ENCODE measurements around the gene CIRBP.
A peak's percentile ranks its signal among the peaks of the same experiment; 100 is the strongest.

Gene CIRBP

GRCh38 chr19:1230783-1231489 lies 38.2 kb upstream of the CIRBP start:
- no peak for FAIRE-seq

DNA sequence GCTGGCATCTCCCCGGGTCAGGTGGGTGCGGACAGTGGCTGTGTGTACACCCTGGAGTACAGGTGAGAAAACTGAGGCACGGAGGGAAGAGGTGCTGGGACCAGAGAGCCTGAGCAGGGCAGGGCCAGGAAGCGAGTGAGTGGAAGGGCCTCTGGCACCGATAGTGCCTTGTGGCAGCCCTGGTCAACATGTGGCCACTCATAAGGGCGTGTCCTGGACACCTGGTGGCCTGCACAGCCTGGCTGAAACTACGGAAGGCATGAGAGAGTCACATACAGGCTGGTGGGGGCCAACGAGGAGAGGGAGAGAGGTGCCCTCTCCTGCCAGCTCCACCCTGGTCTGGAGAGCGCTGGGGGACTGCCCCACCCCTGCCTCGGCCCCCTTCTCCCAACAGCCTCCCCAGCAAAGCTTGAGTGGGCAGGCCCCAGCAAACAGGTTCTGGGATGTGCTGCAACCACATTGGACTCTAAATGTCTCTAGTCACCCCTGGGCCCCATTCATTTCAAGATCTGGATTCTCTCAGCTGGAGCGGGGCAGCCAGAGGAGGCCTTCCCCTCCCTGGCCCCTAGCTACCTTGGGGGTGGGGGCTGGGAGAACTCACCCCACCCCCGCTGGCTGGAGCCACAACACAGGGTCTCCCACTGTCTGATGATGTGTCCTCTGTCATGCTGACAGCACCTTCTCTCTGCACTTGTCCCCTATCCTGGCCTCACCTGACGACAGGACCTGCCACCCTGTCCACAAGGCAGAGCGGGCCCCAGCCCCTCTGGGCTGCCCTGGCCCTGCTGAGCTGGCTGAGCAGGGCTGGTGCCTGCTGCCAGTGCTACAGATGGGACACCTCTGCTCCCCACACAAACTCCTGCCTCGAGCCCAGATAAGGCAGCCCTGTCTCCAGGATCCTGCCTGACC lies 37.1 kb upstream of the CIRBP start:
- FAIRE-seq, result no peak

DNA sequence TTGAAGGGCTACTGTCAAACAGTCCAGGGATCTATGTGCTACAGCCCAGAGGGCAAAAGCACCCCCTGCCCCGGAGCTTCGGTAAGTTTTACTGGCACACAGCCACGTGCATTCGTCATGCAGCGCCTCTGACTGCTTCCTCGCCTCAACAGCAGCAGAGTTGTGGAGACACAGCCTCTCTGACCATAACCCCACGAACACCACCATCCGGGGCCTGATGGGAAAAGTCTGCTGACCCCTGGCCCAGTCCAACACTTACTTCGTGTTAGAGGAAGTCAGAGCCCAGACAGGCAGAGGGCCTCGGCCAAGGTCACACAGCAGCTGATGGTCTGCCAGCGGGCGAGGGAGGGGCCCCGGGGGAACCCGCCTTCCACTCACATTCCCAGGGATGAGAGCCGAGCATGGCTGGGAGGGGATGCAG lies 36.5 kb upstream of the CIRBP start:
- no peak for FAIRE-seq

DNA sequence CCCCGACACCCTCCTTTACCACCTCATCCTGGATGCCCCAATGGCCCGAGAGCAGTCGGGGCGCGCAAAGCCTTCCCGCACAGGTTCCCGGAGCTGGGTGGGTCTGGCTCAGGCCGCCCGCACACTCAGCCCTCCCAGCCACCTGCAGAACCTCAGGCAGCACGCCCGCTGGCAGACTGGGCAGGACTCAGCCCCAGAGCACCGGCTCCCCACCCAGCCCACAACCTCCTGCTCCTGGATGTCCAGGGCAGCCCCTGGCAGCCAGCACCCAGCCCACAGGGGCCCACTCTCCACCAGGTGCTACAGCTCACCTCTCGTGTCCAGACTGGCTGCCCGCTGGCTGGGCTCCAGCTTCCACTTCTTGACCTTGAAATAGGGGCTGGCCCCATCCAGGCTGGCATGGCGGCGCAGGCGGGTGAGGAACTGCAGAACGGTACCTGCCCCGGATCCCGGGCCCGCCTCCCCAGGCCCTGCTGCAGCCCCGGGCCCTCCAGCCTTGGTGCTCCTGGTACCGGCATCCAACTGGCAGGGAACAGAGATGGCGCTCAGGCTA lies 35.9 kb upstream of the CIRBP start:
- no peak for FAIRE-seq

- no peak for FAIRE-seq
These were observed 34.8 kb upstream of the CIRBP start for GRCh38 chr19:1234051-1234954.

DNA sequence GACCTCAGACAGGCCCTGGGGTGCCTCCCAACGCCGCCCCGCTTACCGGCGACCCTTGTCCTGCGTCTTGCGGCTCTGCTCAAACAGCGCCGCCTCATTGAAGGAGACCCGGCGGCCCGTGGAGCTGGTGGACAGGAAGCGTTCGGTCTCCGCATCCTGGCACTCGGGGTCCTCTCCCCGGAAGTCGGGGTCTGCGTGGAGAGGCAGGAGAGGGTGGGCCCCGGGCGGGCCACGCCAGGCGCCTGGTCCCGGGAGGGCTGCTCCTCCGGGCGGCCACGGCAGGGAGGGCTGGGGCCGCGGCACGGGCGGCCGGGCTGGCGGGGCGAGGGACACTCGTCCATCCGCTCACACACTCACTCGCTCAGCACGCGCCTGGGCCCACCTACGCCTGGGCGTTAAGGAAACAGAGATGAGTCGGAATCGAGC lies 34.2 kb upstream of the CIRBP start:
- no peak for FAIRE-seq

DNA sequence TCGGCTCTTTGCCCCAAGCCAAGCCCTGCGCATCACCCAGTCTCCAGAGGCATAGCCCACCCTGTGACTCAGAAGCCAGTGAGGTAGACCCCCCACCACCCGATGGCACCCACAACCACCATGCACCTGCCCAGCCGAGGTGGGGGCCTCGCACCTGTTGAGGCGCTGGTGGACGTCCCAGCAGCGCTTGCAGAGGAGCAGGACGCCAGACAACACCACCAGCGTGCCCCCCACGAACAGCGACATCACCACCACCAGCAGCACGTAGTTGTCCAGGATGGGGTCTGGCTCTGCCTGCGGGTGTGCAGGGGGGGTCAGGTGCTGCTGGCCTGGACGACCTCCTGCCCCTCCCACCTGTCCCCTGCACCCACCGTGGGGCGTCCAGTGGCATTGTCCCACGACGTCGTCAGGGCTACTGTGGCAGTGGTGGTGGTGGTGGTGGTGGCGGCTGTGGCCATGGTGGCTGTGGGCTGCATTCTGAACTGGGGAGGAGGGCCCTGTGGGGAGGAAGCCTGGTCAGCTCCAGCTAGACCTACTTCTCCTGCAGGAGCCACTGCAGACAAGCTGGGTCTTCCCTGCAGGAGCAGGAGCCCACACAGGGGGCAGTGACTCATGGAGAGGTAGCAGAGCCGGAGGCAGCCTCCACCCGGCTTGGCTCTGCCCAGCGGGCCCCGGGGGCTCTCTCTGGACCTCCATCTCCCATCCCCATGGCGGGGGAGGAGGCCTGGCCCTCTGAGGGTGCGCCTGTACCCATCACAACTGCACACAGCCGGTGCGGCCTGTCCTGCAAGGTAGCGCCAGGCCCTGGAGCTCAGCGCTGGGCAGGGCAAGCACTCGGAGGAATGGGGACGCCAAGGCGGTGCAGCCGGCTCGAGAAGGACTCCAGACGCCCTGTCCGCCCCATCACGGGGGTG lies 33.2 kb upstream of the CIRBP start:
- FAIRE-seq, result no peak

GRCh38 chr19:1236576-1236975 lies 32.6 kb upstream of the CIRBP start:
- no peak for FAIRE-seq

- FAIRE-seq, result no peak
These were observed 32.0 kb upstream of the CIRBP start for GRCh38 chr19:1237027-1237659.

- FAIRE-seq, result no peak
These were observed 31.3 kb upstream of the CIRBP start, which contains the start of gene CBARP for GRCh38 chr19:1237754-1238368. Gene CBARP, minus strand, starts transcription at chr19:1238005. Its CDS starts 1,905 bp downstream, at chr19:1236100.

DNA sequence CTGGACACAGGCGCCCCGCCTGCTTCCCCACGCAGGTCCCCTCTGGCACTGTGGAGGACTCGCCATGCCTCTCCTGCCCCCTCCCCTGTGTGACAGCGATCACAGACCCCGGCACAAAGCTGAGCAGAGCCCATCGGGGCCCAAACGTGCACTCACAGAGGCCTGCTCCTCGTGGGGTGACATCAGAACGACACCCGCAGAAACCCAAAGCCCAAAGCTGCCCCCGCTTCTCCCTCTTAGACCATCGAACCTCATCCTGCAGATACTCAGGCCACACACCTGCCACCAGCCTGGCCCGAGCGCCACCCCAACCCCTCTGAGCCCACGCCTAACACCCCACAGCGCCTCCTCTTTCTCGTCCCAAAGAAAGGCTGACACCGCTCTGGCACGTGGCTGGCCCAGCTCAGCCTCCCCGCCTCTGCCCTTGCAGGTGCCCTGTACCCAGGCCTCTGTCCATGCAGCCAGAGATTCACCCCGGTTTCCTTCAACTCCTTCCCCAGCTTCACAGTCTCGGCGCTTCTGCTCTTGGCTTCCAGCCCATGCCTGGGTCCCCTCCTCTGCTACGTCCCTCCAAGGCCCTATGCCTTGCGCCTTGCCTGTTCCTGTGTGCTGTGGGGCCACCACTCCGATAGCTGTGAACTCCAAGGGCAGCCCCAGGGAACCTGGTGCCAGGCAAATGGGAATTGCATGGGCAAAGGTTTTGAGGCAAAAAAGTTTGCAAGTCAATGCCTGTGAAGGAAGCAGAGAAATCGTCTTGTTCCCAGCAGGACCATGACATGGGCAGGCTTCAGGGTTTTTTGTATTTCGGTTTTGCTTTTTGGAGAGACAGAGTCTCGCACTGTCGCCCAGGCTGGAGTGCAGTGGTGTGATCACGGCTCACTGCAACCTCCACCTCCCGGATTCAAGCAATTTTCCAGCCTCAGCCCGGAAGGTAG lies 30.5 kb upstream of the CIRBP start:
- no peak for FAIRE-seq

GRCh38 chr19:1239420-1239795 lies 29.7 kb upstream of the CIRBP start:
- no peak for FAIRE-seq

GRCh38 chr19:1239796-1240737 lies 29.1 kb upstream of the CIRBP start:
- no peak for FAIRE-seq

DNA sequence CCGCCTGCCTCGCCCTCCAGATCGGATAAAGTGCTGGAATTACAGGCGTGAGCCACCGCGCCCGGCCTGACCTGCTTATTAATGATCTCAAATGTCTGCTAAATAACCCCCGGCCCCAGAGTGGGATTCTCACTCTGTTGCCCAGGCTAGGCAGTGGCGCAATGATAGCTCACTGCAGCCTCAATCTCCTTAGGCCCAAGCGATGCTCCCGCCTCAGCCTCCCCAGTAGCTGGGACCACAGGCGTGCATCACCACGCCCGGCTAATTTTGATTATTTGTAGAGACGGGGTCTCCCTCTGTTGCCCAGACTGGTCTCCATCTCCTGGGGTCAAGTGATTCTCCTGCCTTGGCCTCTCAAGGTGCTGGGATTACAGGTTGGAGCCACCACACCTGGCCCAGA lies 28.2 kb upstream of the CIRBP start:
- FAIRE-seq, result no peak

DNA sequence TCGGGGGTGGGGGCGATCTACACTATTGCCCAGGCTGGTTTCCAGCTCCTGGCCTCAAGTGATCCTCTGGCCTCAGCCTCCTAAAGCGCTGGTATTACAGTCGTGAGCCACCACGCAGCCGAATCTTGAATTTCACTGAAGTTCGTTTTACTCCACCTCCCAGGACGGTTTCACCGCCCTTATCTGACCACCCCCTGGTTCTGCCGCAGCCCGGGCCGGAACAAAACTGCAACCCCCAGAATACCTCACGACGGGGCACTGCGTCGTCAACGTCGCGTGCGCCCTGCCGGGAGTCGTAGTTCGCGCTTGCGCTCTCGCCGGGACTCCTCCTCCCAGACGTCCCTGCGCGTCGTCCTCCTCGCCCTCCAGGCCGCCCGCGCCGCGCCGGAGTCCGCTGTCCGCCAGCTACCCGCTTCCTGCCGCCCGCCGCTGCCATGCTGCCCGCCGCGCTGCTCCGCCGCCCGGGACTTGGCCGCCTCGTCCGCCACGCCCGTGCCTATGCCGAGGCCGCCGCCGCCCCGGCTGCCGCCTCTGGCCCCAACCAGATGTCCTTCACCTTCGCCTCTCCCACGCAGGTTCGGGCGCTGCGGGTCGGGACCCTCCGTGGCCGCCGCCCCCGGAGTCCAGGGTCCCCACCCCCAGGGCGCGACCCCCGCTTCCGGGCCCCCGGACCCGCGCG lies 27.6 kb upstream of the CIRBP start, which contains the start of gene ATP5F1D:
Gene ATP5F1D (plus strand): TSS at position 335 of the 679 bp plus-strand sequence. CDS start 100 bp downstream, at position 435.
- FAIRE-seq, result peak; percentile 61

- no peak for FAIRE-seq
These were observed 25.1 kb upstream of the CIRBP start for GRCh38 chr19:1243768-1244692.
